Stimulated activated CD4-positive, alpha-beta T cell treated with anti-CD3 and anti-CD28 coated beads, Interleukin-4, amount 100 ng/mL, for 4 hours (primary cell): ENCODE data around the gene RNF8.
A peak's percentile ranks its signal among the peaks of the same experiment; 100 is the strongest.
"Not testable (repeated sequence)": the region's sequence is repeated elsewhere in the genome, so short reads cannot be mapped to it uniquely, and the experiment has no call there.

Experiments
- DNase-seq, 2 experiments: peaks; one replicate each; pipeline ENCODE4 v3.0.0-alpha.2; 2020

Gene RNF8

GRCh38 chr6:37401658-37402057 lies 47.9 kb downstream of the RNF8 start:
- not testable (repeated sequence) for DNase-seq

- no peak for DNase-seq
Measured at GRCh38 chr6:37406726-37407341, 53.1 kb downstream of the RNF8 start.

- no peak for DNase-seq
Measured at GRCh38 chr6:37407948-37408347, 54.2 kb downstream of the RNF8 start.

- DNase-seq: no peak
Measured at GRCh38 chr6:37409501-37409900, 55.7 kb downstream of the RNF8 start.

- no peak for DNase-seq
Measured at GRCh38 chr6:37417393-37417792, 63.6 kb downstream of the RNF8 start.

- DNase-seq: no peak
Measured at GRCh38 chr6:37418722-37419121, 64.9 kb downstream of the RNF8 start.

GRCh38 chr6:37426058-37426944 lies 72.5 kb downstream of the RNF8 start:
- no peak for DNase-seq

GRCh38 chr6:37426945-37427510 lies 73.2 kb downstream of the RNF8 start:
- no peak for DNase-seq

- no peak for DNase-seq
Measured at GRCh38 chr6:37429352-37429750, 75.6 kb downstream of the RNF8 start.

GRCh38 chr6:37432590-37432915 lies 78.8 kb downstream of the RNF8 start:
- no peak for DNase-seq

- DNase-seq: peak; percentile 96
Measured at GRCh38 chr6:37432916-37433656, 79.3 kb downstream of the RNF8 start, which contains the start of gene CMTR1. Gene CMTR1, plus strand, starts transcription at chr6:37433221. Its CDS starts 2,409 bp downstream, at chr6:37435630.

GRCh38 chr6:37433657-37434271 lies 80.0 kb downstream of the RNF8 start:
- DNase-seq: peak; percentile 27 to 33

- no peak for DNase-seq
Measured at GRCh38 chr6:37435373-37435772, 81.6 kb downstream of the RNF8 start.

- no peak for DNase-seq
Measured at GRCh38 chr6:37435816-37436215, 82.0 kb downstream of the RNF8 start.

GRCh38 chr6:37438930-37439329 lies 85.1 kb downstream of the RNF8 start:
- DNase-seq: no peak

GRCh38 chr6:37441651-37442050 lies 87.9 kb downstream of the RNF8 start:
- no peak for DNase-seq

- DNase-seq: no peak
Measured at GRCh38 chr6:37442416-37443215, 88.8 kb downstream of the RNF8 start.

GRCh38 chr6:37443216-37443542 lies 89.4 kb downstream of the RNF8 start:
- DNase-seq: not testable (repeated sequence)
